Keratinocyte (primary cell): ENCODE results near the gene NRXN2. TPM values are rescaled to one million over a fixed set of nuclear protein-coding genes. Genes with fewer than 3 reads are reported as not detected.

Experiments
- DNase-seq: peaks from one replicate; pipeline ENCODE4 v3.0.0-alpha.2; 2011; ENCODE audit warnings: low read depth, missing footprints, low spot score
- FAIRE-seq: peaks from 2 replicates; lab custom pipeline; 2011; peaks lifted over from hg19 to GRCh38; lab: Jason Lieb, UNC
- H2AFZ ChIP-seq: 2 replicates; pipeline ENCODE4 v1.6.0; 2012; ENCODE audit warnings: low read length, control low read depth, inconsistent platforms; ENCODE audit not compliant: control insufficient read depth
- H3K27ac ChIP-seq: 2 replicates; pipeline ENCODE4 v1.5.1; 2011; ENCODE audit warnings: low read length; ENCODE audit not compliant: control insufficient read depth, insufficient read depth
- H3K27me3 ChIP-seq: 3 replicates; pipeline ENCODE4 v1.6.0; 2011; ENCODE audit warnings: low read length; ENCODE audit not compliant: control insufficient read depth, insufficient read depth; ENCODE audit errors: extremely low read depth
- H3K36me3 ChIP-seq, 2 experiments: 2 replicates in 1 of 2; 3 replicates in 1 of 2; pipeline ENCODE4 v1.5.1; 2011; ENCODE audit warnings: low read length in 2 of 2, mild to moderate bottlenecking in 1 of 2; ENCODE audit not compliant: control insufficient read depth in 2 of 2, insufficient read depth in 2 of 2; ENCODE audit errors: extremely low read depth in 1 of 2
- H3K4me1 ChIP-seq: 3 replicates; pipeline ENCODE4 v1.5.1; 2011; ENCODE audit warnings: low read length; ENCODE audit not compliant: control insufficient read depth, insufficient read depth; ENCODE audit errors: extremely low read depth
- H3K4me2 ChIP-seq: 3 replicates; pipeline ENCODE4 v1.6.0; 2011; ENCODE audit warnings: low read depth, low read length; ENCODE audit not compliant: control insufficient read depth, insufficient read depth; ENCODE audit errors: extremely low read depth
- H3K4me3 ChIP-seq, 3 experiments: fragments of 200-600 bp in 1 of 3; sonication (generic) in 1 of 3; 2 replicates in 2 of 3; 3 replicates in 1 of 3; pipeline ENCODE4 v1.5.1; 2011 to 2016; ENCODE audit warnings: low read length in 3 of 3, mild to moderate bottlenecking in 3 of 3, control low read depth in 2 of 3, inconsistent platforms in 1 of 3, low read depth in 1 of 3, mixed read lengths in 1 of 3, mixed run types in 1 of 3, moderate library complexity in 1 of 3; ENCODE audit not compliant: control insufficient read depth in 2 of 3, insufficient read depth in 2 of 3; ENCODE audit errors: extremely low read depth in 1 of 3
- H3K79me2 ChIP-seq: 2 replicates; pipeline ENCODE4 v1.6.0; 2012; ENCODE audit warnings: low read length; ENCODE audit not compliant: control insufficient read depth, insufficient read depth
- H3K9ac ChIP-seq: 3 replicates; pipeline ENCODE4 v1.6.0; 2011; ENCODE audit warnings: low read length; ENCODE audit not compliant: control insufficient read depth, insufficient read depth; ENCODE audit errors: extremely low read depth
- H3K9me1 ChIP-seq: 3 replicates; pipeline ENCODE4 v1.6.0; 2011; ENCODE audit warnings: low read length; ENCODE audit not compliant: control insufficient read depth, insufficient read depth; ENCODE audit errors: extremely low read depth
- H3K9me3 ChIP-seq: 2 replicates; pipeline ENCODE4 v1.5.1; 2012; ENCODE audit warnings: low read depth, low read length; ENCODE audit not compliant: control insufficient read depth
- H4K20me1 ChIP-seq: 3 replicates; pipeline ENCODE4 v1.6.0; 2011; ENCODE audit warnings: low read length; ENCODE audit not compliant: control insufficient read depth, insufficient read depth; ENCODE audit errors: extremely low read depth
- EZH2 ChIP-seq: IDR thresholded peaks from one replicate; pipeline ENCODE4 v1.6.1; 2012; ENCODE audit warnings: inconsistent platforms, mild to moderate bottlenecking, low read length, moderate library complexity
- dilution Hi-C: fragments of 300-500 bp; cut with MboI; formaldehyde crosslinking; loops from one replicate; pipeline ENCODE4 v1.7.0; 2020; ENCODE audit warnings: low sequenced_read_pairs; ENCODE audit not compliant: extremely low pct_ligation_motif_present
- polyA plus RNA-seq, 5 experiments: library from polyadenylated mRNA; depleted of rRNA in 3 of 5; stranded (reverse) in 3 of 5; stranded (forward) in 1 of 5; unstranded in 1 of 5; fragments of >200 nt; gene quantifications; 1 replicate in 1 of 5; 2 replicates in 3 of 5; 3 replicates in 1 of 5; pipeline versions ENCODE4 v1.2.1 to v1.2.3, GENCODE V29; 2011 to 2012; ENCODE audit warnings: missing spikeins in 2 of 5, low read depth in 1 of 5, low replicate concordance in 1 of 5
- TF ChIP-seq, protein P1 (sequence below), 3 experiments: IDR thresholded peaks in 1 of 3; conservative IDR thresholded peaks in 1 of 3; optimal IDR thresholded peaks in 1 of 3; 2 replicates in 2 of 3; 3 replicates in 1 of 3; pipeline versions ENCODE3 to v1.5.1; 2011; ENCODE audit warnings: low read length in 3 of 3, mild to moderate bottlenecking in 3 of 3, moderate library complexity in 2 of 3, control low read depth in 1 of 3, inconsistent platforms in 1 of 3; ENCODE audit not compliant: insufficient read depth in 2 of 3; ENCODE audit errors: extremely low read depth in 1 of 3

NRXN2 gene
- polyA plus RNA-seq, 1 donor (not counting 4 experiments of a cell fraction or from before 2014, with no cell fraction given), result not detected

DNA sequence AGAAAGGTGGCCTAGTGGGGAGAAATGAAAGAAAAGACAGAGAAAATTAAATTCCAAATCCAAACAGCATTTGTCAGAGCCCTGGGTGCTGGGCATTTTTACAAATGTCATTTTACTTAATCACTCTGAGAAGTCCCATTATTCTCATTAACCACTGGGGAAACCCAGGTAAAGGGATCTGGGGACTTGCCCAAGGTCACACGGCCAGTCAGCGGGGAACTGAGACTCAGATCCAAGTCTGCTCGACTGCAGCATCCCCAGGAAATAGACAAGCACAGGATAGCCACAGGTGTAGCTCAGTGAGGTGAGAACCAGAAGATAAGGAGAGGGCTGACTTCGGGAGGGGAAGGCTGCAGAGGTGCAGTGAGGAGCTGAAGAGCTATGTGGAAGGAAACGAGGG lies 7.9 kb downstream of the NRXN2 start:
- no peaks in the 10 kb centered on the region for H3K79me2 ChIP-seq
- no peaks in the 10 kb centered on the region for H3K36me3 ChIP-seq
- no peaks in the 10 kb centered on the region for H3K9me1 ChIP-seq
- peak; percentile 28 for TF ChIP-seq EZH2
- TF ChIP-seq, protein P1, sequence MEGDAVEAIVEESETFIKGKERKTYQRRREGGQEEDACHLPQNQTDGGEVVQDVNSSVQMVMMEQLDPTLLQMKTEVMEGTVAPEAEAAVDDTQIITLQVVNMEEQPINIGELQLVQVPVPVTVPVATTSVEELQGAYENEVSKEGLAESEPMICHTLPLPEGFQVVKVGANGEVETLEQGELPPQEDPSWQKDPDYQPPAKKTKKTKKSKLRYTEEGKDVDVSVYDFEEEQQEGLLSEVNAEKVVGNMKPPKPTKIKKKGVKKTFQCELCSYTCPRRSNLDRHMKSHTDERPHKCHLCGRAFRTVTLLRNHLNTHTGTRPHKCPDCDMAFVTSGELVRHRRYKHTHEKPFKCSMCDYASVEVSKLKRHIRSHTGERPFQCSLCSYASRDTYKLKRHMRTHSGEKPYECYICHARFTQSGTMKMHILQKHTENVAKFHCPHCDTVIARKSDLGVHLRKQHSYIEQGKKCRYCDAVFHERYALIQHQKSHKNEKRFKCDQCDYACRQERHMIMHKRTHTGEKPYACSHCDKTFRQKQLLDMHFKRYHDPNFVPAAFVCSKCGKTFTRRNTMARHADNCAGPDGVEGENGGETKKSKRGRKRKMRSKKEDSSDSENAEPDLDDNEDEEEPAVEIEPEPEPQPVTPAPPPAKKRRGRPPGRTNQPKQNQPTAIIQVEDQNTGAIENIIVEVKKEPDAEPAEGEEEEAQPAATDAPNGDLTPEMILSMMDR (optimal IDR thresholded peaks at IDR 0.05 in 1 of 3, IDR thresholded peaks at IDR 0.05 in 1 of 3, conservative IDR thresholded peaks at IDR 0.05 in 1 of 3; ENCODE audit: extremely low read depth in 1 of 3, insufficient read depth in 2 of 3, low read length in 3 of 3), result no peak
- H3K27ac ChIP-seq, result no peak overlapping the region
- no peak overlapping the region for H3K4me3 ChIP-seq
- no peak overlapping the region for H3K4me2 ChIP-seq
- dilution Hi-C loops, result no loop called here
- no peaks in the 10 kb centered on the region for H3K9me3 ChIP-seq
- no peaks in the 10 kb centered on the region for H4K20me1 ChIP-seq
- H3K27me3 ChIP-seq, result peaks cover 84% of the 10 kb centered on the region
- H2AFZ ChIP-seq, result no peak overlapping the region
- H3K4me1 ChIP-seq, result peaks cover 4% of the 10 kb centered on the region
- FAIRE-seq (no peak), DNase-seq (no peak)
- H3K9ac ChIP-seq, result no peak overlapping the region

DNA sequence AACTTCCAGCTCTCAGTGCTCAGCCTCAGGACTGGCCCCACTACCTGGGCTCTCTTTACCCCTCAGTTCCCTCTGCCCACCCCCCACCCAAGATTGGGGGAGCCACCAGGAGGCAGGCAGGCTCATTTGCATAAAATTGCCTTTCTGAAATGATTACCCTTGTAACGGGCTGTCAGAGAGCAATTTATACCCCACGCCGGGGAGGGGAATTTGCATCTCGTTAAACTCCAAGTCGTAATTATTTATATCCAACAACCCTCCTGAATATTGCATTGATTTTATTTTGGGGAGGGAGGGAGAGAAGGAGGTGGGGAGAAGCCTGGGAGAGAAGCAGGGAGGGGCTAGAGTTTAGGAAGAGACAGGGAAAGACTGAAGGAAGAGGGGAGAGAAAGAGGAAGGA lies 8.3 kb downstream of the NRXN2 start:
- dilution Hi-C loops, result no loop called here
- Histone ChIP-seq H3K79me2 (no peaks in the 10 kb centered on the region), H3K9ac (no peak overlapping the region), H3K27me3 (peaks cover 84% of the 10 kb centered on the region), H3K9me1 (no peaks in the 10 kb centered on the region), H3K9me3 (no peaks in the 10 kb centered on the region), H3K4me1 (peaks cover 4% of the 10 kb centered on the region), H3K4me2 (no peak overlapping the region), H3K27ac (no peak overlapping the region), H3K36me3 (no peaks in the 10 kb centered on the region), H3K4me3 (no peak overlapping the region), H4K20me1 (no peaks in the 10 kb centered on the region), H2AFZ (no peak overlapping the region)
- FAIRE-seq (no peak), DNase-seq (no peak)
- TF ChIP-seq EZH2, result no peak
- TF ChIP-seq, protein P1 (optimal IDR thresholded peaks at IDR 0.05 in 1 of 3, IDR thresholded peaks at IDR 0.05 in 1 of 3, conservative IDR thresholded peaks at IDR 0.05 in 1 of 3; ENCODE audit: extremely low read depth in 1 of 3, insufficient read depth in 2 of 3, low read length in 3 of 3), result no peak
